ENCODE data around the gene ZNF474.

DNA sequence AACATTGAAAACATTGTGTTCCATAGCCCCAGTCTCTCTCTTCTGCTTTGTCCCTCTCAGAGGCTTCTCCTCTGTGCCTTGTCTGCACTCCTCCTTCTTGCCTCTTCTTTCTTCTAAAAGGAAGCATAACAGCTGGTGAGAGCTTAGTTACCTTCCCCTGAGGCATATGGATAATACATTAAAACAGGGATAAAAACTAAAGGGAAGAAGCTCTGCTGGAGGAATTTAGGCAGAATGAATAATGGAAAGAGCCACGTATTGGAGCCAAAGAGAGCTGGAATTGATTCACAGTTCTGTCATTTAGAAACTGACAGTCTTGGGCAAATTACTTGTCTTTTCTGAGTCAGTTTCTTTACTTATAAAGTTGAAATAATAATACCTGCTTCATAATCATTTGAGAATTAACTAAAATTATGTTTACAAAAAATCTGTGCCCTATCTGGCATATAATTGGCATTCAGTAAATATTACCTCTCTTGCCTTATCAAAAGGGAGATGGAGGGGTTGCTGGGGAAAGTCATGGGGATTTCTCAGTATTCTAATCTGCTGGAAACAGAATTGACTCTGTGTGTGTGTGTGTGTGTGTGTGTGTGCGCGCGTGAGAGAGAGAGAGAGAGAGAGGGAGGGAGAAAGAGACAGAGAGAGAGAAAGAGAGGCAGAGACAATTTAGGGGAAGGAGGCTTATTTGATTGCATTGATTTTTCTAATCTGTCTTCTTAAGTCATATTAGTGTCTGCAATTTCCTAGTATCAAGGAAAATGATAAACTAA is 20.2 kb downstream of the ZNF474 start:
- TF ChIP-seq CTCF (IDR thresholded peaks at IDR 0.05; ENCODE audit: insufficient read depth, low read length) (no peak), POLR2AphosphoS5 (IDR thresholded peaks at IDR 0.05; ENCODE audit: low read depth) (no peak), GABPA (IDR thresholded peaks at IDR 0.05; ENCODE audit: low read depth) (no peak), REST (IDR thresholded peaks at IDR 0.05; ENCODE audit: insufficient replicate concordance, low read depth) (no peak), SPI1 (IDR thresholded peaks at IDR 0.05; ENCODE audit: borderline replicate concordance, low read depth) (no peak)
